Kidney epithelial cell (primary cell): ENCODE measurements around the gene EXT2. TPM values are rescaled to one million over a fixed set of nuclear protein-coding genes. Genes with fewer than 3 reads are reported as not detected.

Experiments used
- DNase-seq: peaks from one replicate; pipeline ENCODE4 v3.0.0-alpha.2; 2010; ENCODE audit warnings: low read depth
- H3K27me3 ChIP-seq: 2 replicates; pipeline ENCODE4 v1.6.0; 2011; ENCODE audit warnings: low read length; ENCODE audit not compliant: control insufficient read depth, insufficient read depth
- H3K36me3 ChIP-seq: 2 replicates; pipeline ENCODE4 v1.5.1; 2011; ENCODE audit warnings: low read length; ENCODE audit not compliant: control insufficient read depth, insufficient read depth
- H3K4me3 ChIP-seq: 2 replicates; pipeline ENCODE4 v1.5.1; 2011; ENCODE audit warnings: low read depth, mild to moderate bottlenecking, control low read depth, low read length
- CTCF ChIP-seq: IDR thresholded peaks from 2 replicates; pipeline ENCODE4 v1.5.1; 2011; ENCODE audit warnings: mild to moderate bottlenecking, moderate library complexity, low read length, control low read depth, inconsistent platforms; ENCODE audit not compliant: insufficient read depth, poor library complexity, severe bottlenecking
- total RNA-seq: library from RNA; depleted of rRNA; stranded (reverse); fragments of >200 nt; gene quantifications from 2 replicates; pipeline ENCODE4 v1.2.3, GENCODE V29; 2015

EXT2 gene
- total RNA-seq, 1 donor from 2014 or later: 83.5 TPM

DNA sequence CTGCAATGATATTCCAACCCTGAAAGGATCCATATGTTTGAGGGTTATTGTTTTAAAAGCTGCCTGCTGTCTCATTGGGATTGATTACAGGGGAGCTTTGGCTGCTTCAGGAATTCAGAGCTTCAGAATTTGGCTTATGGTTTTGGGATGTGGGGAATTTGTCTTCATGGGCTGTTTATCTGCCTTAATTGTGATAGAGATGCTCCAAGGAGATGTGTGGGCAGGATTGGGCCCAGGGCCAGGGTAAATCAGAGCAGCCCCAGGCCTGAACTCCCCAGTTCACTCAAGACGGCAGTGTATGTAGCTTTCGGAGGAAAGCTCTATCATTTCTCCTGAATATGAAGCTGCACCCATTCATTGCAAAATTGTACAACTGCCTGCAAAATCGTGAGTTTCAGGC is 126.0 kb downstream of the EXT2 start:
- Histone ChIP-seq H3K4me3 (no peak overlapping the region), H3K27me3 (no peaks in the 10 kb centered on the region), H3K36me3 (no peaks in the 10 kb centered on the region)
- no peak for TF ChIP-seq CTCF
- no peak for DNase-seq

GRCh38 chr11:44221992-44222391 is 126.5 kb downstream of the EXT2 start:
- no peak for TF ChIP-seq CTCF
- no peak overlapping the region for H3K4me3 ChIP-seq
- no peak for DNase-seq
- no peaks in the 10 kb centered on the region for H3K36me3 ChIP-seq
- no peaks in the 10 kb centered on the region for H3K27me3 ChIP-seq

GRCh38 chr11:44223238-44223637 is 127.8 kb downstream of the EXT2 start:
- DNase-seq: no peak
- Histone ChIP-seq H3K27me3 (no peaks in the 10 kb centered on the region), H3K36me3 (no peaks in the 10 kb centered on the region), H3K4me3 (no peak overlapping the region)
- no peak for TF ChIP-seq CTCF

DNA sequence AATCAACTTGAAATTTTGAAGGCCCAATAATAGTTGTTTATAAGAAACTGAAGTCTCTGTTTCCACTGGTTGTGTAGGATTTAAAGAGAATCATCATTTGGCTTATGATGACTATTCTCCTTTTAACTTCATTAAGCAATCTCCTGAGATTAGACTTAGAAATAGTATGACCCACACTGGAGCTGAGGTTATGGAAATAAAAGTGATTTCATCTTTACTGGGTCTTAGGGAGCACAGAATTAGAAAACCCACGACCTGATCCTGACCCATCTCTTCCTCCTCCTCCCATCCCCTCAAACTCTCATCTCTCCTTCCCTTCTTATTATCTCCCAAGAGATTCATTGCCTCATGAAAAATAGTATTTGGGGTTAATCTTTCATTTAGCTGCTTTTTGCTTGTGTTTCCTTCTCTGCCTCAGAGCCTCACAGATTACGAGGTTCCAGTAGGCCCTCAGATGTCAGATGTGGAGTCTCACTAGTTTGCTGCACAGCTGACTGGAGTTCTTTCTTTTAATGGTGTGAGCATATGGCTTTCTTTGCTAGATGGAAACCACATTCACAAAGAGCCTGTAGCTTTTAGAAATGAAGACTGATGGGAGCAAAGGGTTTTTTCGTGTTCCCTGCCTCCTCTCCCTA is 129.5 kb downstream of the EXT2 start:
- H3K36me3 ChIP-seq: no peaks in the 10 kb centered on the region
- TF ChIP-seq CTCF: no peak
- no peak overlapping the region for H3K4me3 ChIP-seq
- H3K27me3 ChIP-seq: no peaks in the 10 kb centered on the region
- DNase-seq: no peak

DNA sequence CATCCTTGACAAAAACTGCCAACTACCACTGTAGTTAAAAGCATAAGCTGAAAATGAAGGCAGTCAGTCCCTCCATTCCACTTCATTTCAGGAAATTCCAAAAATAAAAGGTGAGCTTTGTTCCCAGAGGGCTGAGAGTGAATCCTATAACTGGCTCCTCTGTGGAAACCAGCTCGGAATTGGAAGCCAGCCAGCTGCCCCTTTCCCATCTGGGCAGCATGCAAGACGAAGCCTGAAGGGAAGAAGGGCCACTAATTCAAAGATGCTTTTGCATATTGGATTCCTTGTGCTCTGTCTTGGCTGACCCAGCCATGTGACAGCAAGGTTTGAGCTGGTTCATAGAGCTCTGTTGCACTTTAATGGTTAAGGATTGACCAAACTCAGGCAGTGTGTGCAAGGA is 131.0 kb downstream of the EXT2 start:
- Histone ChIP-seq H3K4me3 (no peak overlapping the region), H3K27me3 (no peaks in the 10 kb centered on the region), H3K36me3 (no peaks in the 10 kb centered on the region)
- no peak for TF ChIP-seq CTCF
- no peak for DNase-seq

DNA sequence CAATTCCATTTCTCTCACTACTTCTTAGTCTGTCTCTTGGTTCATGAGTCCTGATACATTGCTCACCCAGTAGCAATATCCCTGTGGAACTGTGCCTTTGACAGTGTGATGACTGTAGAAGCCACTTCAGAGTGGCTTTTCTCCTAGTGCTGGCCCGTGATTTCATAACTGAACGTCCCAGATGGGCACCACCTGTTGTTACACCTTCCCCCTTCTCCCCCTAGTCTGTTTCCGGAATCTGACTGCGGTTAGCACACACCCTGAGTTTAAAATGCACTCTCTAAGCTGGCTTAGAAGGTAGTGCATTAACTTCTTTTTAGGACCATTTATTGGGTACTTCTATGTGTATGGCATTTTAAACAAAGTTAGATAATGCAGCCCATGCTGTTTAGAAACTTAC is 131.5 kb downstream of the EXT2 start:
- TF ChIP-seq CTCF: no peak

More for the DNA sequence above, 131.5 kb downstream of the EXT2 start:
- no peaks in the 10 kb centered on the region for H3K36me3 ChIP-seq
- H3K27me3 ChIP-seq: no peaks in the 10 kb centered on the region
- H3K4me3 ChIP-seq: no peak overlapping the region
- DNase-seq: no peak
